SK-N-SH treated with all-trans-retinoic acid at 6 μM for 48 hours (cell line): ENCODE data around the gene TTC39B.

Experiments
- OSR1 ChIP-seq: fragments of 250-450 bp; sonication (Bioruptor Pico); IDR thresholded peaks from 2 replicates; pipeline ENCODE4 v1.8.0; 2022; ENCODE audit warnings: moderate library complexity, mild to moderate bottlenecking, inconsistent platforms
- TOX ChIP-seq: fragments of 250-450 bp; sonication (Bioruptor Pico); IDR thresholded peaks from 2 replicates; pipeline ENCODE4 v1.8.0; 2021; ENCODE audit warnings: mild to moderate bottlenecking, moderate library complexity, borderline replicate concordance
- ZC3H10 ChIP-seq: fragments of 250-450 bp; sonication (Bioruptor Pico); IDR thresholded peaks from 2 replicates; pipeline ENCODE4 v1.5.1; 2021; ENCODE audit warnings: mild to moderate bottlenecking, moderate library complexity
- ZFP3 ChIP-seq: fragments of 250-450 bp; sonication (Bioruptor Pico); IDR thresholded peaks from 2 replicates; pipeline ENCODE4 v1.5.0; 2020; ENCODE audit warnings: mild to moderate bottlenecking, moderate library complexity
- ZNF70 ChIP-seq: fragments of 450-650 bp; formaldehyde crosslinking; IDR thresholded peaks from 2 replicates; pipeline ENCODE4 v1.5.0; 2020; ENCODE audit warnings: mild to moderate bottlenecking, moderate library complexity
- TF ChIP-seq, protein P1 (sequence below): fragments of 250-450 bp; sonication (Bioruptor Pico); IDR thresholded peaks from 2 replicates; pipeline ENCODE4 v1.5.1; 2021; ENCODE audit warnings: mild to moderate bottlenecking, moderate library complexity
- TF ChIP-seq, protein P2 (sequence below): fragments of 250-450 bp; sonication (Bioruptor Pico); IDR thresholded peaks from 2 replicates; pipeline ENCODE4 v1.8.0; 2020; ENCODE audit warnings: mild to moderate bottlenecking, moderate library complexity, borderline replicate concordance

- TF ChIP-seq TOX (CRISPR knock-in tag) (no peak), ZC3H10 (no peak), OSR1 (CRISPR knock-in tag) (no peak), ZNF70 (CRISPR knock-in tag) (no peak), ZFP3 (CRISPR knock-in tag) (no peak)
- TF ChIP-seq, protein P1, sequence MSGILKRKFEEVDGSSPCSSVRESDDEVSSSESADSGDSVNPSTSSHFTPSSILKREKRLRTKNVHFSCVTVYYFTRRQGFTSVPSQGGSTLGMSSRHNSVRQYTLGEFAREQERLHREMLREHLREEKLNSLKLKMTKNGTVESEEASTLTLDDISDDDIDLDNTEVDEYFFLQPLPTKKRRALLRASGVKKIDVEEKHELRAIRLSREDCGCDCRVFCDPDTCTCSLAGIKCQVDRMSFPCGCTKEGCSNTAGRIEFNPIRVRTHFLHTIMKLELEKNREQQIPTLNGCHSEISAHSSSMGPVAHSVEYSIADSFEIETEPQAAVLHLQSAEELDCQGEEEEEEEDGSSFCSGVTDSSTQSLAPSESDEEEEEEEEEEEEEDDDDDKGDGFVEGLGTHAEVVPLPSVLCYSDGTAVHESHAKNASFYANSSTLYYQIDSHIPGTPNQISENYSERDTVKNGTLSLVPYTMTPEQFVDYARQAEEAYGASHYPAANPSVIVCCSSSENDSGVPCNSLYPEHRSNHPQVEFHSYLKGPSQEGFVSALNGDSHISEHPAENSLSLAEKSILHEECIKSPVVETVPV (CRISPR knock-in tag): no peak
- TF ChIP-seq, protein P2, sequence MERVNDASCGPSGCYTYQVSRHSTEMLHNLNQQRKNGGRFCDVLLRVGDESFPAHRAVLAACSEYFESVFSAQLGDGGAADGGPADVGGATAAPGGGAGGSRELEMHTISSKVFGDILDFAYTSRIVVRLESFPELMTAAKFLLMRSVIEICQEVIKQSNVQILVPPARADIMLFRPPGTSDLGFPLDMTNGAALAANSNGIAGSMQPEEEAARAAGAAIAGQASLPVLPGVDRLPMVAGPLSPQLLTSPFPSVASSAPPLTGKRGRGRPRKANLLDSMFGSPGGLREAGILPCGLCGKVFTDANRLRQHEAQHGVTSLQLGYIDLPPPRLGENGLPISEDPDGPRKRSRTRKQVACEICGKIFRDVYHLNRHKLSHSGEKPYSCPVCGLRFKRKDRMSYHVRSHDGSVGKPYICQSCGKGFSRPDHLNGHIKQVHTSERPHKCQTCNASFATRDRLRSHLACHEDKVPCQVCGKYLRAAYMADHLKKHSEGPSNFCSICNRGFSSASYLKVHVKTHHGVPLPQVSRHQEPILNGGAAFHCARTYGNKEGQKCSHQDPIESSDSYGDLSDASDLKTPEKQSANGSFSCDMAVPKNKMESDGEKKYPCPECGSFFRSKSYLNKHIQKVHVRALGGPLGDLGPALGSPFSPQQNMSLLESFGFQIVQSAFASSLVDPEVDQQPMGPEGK (CRISPR knock-in tag): no peak
These were observed 60.8 kb downstream of the TTC39B start for GRCh38 chr9:15246243-15246642.
